Endothelial cell of umbilical vein (primary cell): ENCODE data around the gene STMND1. TPM values are rescaled to one million over a fixed set of nuclear protein-coding genes. Genes with fewer than 3 reads are reported as not detected.
"Not testable (repeated sequence)": the region's sequence is repeated elsewhere in the genome, so short reads cannot be mapped to it uniquely, and the experiment has no call there.

Source experiments
- BruUV-seq: library from RNA; stranded (reverse); fragments of 400-500 nt; replicated peaks from 2 replicates; lab custom pipeline; 2021; lab: Mats Ljungman, UMichigan
- CTCF ChIA-PET: fragments of 300-600, 350-600 bp; sonication (Branson Sonifier 250); formaldehyde crosslinking; loops from one replicate; lab custom pipeline; 2021; ENCODE audit warnings: antibody characterized with exemption, inconsistent platforms; lab: Charles Lee
- POLR2A ChIA-PET: fragments of 300-600, 350-600 bp; sonication (Branson Sonifier 250); formaldehyde crosslinking; loops from one replicate; lab custom pipeline; 2021; ENCODE audit warnings: antibody characterized with exemption, inconsistent platforms; lab: Charles Lee
- DNase-seq: peaks from one replicate; pipeline ENCODE4 v3.0.0-alpha.2; 2011; ENCODE audit warnings: low read depth, low spot score
- FAIRE-seq: peaks from 2 replicates; lab custom pipeline; 2011; peaks lifted over from hg19 to GRCh38; lab: Jason Lieb, UNC
- H2AFZ ChIP-seq: 2 replicates; pipeline ENCODE4 v1.6.0; 2012; ENCODE audit warnings: low read depth, low read length, control low read depth, inconsistent platforms
- H3K27ac ChIP-seq: 2 replicates; pipeline ENCODE4 v1.5.1; 2011; ENCODE audit warnings: low read depth, mild to moderate bottlenecking, control low read depth, low read length, moderate library complexity; ENCODE audit not compliant: insufficient read depth
- H3K27me3 ChIP-seq, 2 experiments: 2 replicates each; pipeline versions ENCODE4 v1.6.0 to v1.6.1; 2011; ENCODE audit warnings: low read length in 2 of 2, mixed read lengths in 1 of 2; ENCODE audit not compliant: control insufficient read depth in 2 of 2, insufficient read depth in 2 of 2
- H3K36me3 ChIP-seq, 2 experiments: 2 replicates in 1 of 2; 3 replicates in 1 of 2; pipeline ENCODE4 v1.5.1; 2011; ENCODE audit warnings: low read length in 2 of 2, mild to moderate bottlenecking in 1 of 2, moderate library complexity in 1 of 2; ENCODE audit not compliant: control insufficient read depth in 2 of 2, insufficient read depth in 2 of 2; ENCODE audit errors: extremely low read depth in 1 of 2
- H3K4me1 ChIP-seq: 3 replicates; pipeline ENCODE4 v1.5.1; 2011; ENCODE audit warnings: mild to moderate bottlenecking, low read length; ENCODE audit not compliant: control insufficient read depth, insufficient read depth; ENCODE audit errors: extremely low read depth
- H3K4me2 ChIP-seq: 2 replicates; pipeline ENCODE4 v1.6.1; 2011; ENCODE audit warnings: low read length, control low read depth, mixed read lengths; ENCODE audit not compliant: insufficient read depth
- H3K4me3 ChIP-seq, 3 experiments: fragments of 200-600 bp in 1 of 3; sonication (generic), shearing (Covaris generic) in 1 of 3; replicated peaks in 1 of 3; 2 replicates each; pipeline ENCODE4 v1.5.1; 2011 to 2016; ENCODE audit warnings: control low read depth in 3 of 3, low read length in 3 of 3, mild to moderate bottlenecking in 2 of 3, inconsistent platforms in 1 of 3, low read depth in 1 of 3, moderate library complexity in 1 of 3; ENCODE audit not compliant: insufficient read depth in 1 of 3
- H3K79me2 ChIP-seq: 2 replicates; pipeline ENCODE4 v1.6.0; 2012; ENCODE audit warnings: low read length, inconsistent platforms; ENCODE audit not compliant: control insufficient read depth, insufficient read depth
- H3K9ac ChIP-seq: replicated peaks from 2 replicates; pipeline ENCODE3; 2011; ENCODE audit warnings: low read length, control low read depth; ENCODE audit not compliant: insufficient read depth; ENCODE audit errors: extremely low read depth
- H3K9me1 ChIP-seq: replicated peaks from 3 replicates; pipeline ENCODE4 v1.6.0; 2011; ENCODE audit warnings: mild to moderate bottlenecking, low read length; ENCODE audit not compliant: control insufficient read depth, insufficient read depth; ENCODE audit errors: extremely low read depth
- H3K9me3 ChIP-seq: replicated peaks from 2 replicates; pipeline ENCODE4 v1.5.1; 2012; ENCODE audit warnings: low read length, inconsistent platforms; ENCODE audit not compliant: control insufficient read depth, insufficient read depth
- H4K20me1 ChIP-seq: replicated peaks from 2 replicates; pipeline ENCODE3; 2011; ENCODE audit warnings: mild to moderate bottlenecking, low read length; ENCODE audit not compliant: control insufficient read depth, insufficient read depth; ENCODE audit errors: extremely low read depth
- CTCF ChIP-seq, 2 donors: IDR thresholded peaks; 1 replicate in 1 of 2; 2 replicates in 1 of 2; pipeline ENCODE4 v1.5.1; 2011; ENCODE audit warnings: low read length in 2 of 2, mild to moderate bottlenecking in 2 of 2, moderate library complexity in 2 of 2, control low read depth in 1 of 2, inconsistent platforms in 1 of 2, low read depth in 1 of 2; ENCODE audit not compliant: insufficient read depth in 1 of 2; ENCODE audit errors: extremely low read depth in 1 of 2
- EZH2 ChIP-seq: IDR thresholded peaks from 2 replicates; pipeline ENCODE4 v1.6.1; 2012; ENCODE audit warnings: borderline replicate concordance, low read depth, mild to moderate bottlenecking, moderate library complexity, low read length, inconsistent platforms; ENCODE audit not compliant: severe bottlenecking
- FOS ChIP-seq: IDR thresholded peaks from 2 replicates; pipeline ENCODE4 v1.6.1; 2011; ENCODE audit warnings: mild to moderate bottlenecking, low read length, moderate library complexity, borderline replicate concordance; ENCODE audit not compliant: insufficient read depth
- GATA2 ChIP-seq: IDR thresholded peaks from 2 replicates; pipeline ENCODE4 v1.7.0; 2011; ENCODE audit warnings: low read depth, mild to moderate bottlenecking, moderate library complexity, mixed read lengths, low read length; ENCODE audit not compliant: insufficient read length, insufficient read depth
- JUN ChIP-seq: IDR thresholded peaks from 2 replicates; pipeline ENCODE4 v1.6.1; 2011; ENCODE audit warnings: borderline replicate concordance, low read depth; ENCODE audit not compliant: insufficient read length, insufficient read depth
- MAX ChIP-seq: IDR thresholded peaks from 2 replicates; pipeline ENCODE4 v1.6.1; 2011; ENCODE audit not compliant: insufficient read depth, insufficient read length
- MYC ChIP-seq: IDR thresholded peaks from one replicate; pipeline ENCODE4 v1.6.1; 2011; ENCODE audit warnings: mild to moderate bottlenecking, low read depth, low read length
- POLR2A ChIP-seq: IDR thresholded peaks from 2 replicates; pipeline ENCODE4 v1.6.1; 2012; ENCODE audit warnings: low read depth, mild to moderate bottlenecking, control low read depth, low read length
- dilution Hi-C: fragments of 300-500 bp; cut with MboI; formaldehyde crosslinking; loops from one replicate; pipeline ENCODE4 v1.15.0; 2019; ENCODE audit warnings: low sequenced_read_pairs; ENCODE audit not compliant: extremely low pct_ligation_motif_present
- intact Hi-C: fragments of 100-400 bp; cut with micrococcal nuclease; formaldehyde crosslinking; loops from one replicate; pipeline ENCODE4 v1.10.0; 2022
- polyA plus RNA-seq, 4 experiments: library from polyadenylated mRNA; depleted of rRNA in 3 of 4; stranded (reverse) in 3 of 4; unstranded in 1 of 4; fragments of >200 nt; gene quantifications; 2 replicates each; pipeline versions ENCODE4 v1.2.1 to v1.2.3, GENCODE V29; 2011 to 2012; ENCODE audit warnings: missing spikeins in 1 of 4
- total RNA-seq: library from RNA; stranded (reverse); gene quantifications from 2 replicates; pipeline ENCODE4 v1.2.3, GENCODE V29; 2021

The STMND1 gene
- total and polyA plus RNA-seq, 2 donors (not counting 3 experiments of a cell fraction or from before 2014, with no cell fraction given): not detected

- H3K4me3 ChIP-seq, FAIRE-seq, DNase-seq, H3K36me3 ChIP-seq, H3K4me1 ChIP-seq, BruUV-seq, dilution Hi-C loops, H3K27ac ChIP-seq, H3K9ac ChIP-seq, H3K27me3 ChIP-seq, H4K20me1 ChIP-seq, H3K9me3 ChIP-seq, CTCF ChIA-PET, H3K79me2 ChIP-seq, H3K4me2 ChIP-seq, H3K9me1 ChIP-seq, POLR2A ChIA-PET, intact Hi-C loops, H2AFZ ChIP-seq: not testable (repeated sequence)
Observed at GRCh38 chr6:17070400-17070799, 31.4 kb upstream of the STMND1 start.

- DNase-seq, POLR2A ChIA-PET, BruUV-seq, FAIRE-seq, H2AFZ ChIP-seq, intact Hi-C loops, dilution Hi-C loops, H3K27ac ChIP-seq, H3K36me3 ChIP-seq, H3K4me2 ChIP-seq, H3K4me3 ChIP-seq, H3K27me3 ChIP-seq, H4K20me1 ChIP-seq, H3K4me1 ChIP-seq, H3K79me2 ChIP-seq, H3K9me3 ChIP-seq, H3K9ac ChIP-seq, H3K9me1 ChIP-seq: not testable (repeated sequence)
- CTCF ChIA-PET: interaction anchor here (0.7 to 0.8 kb wide), 2 partner anchors 13 to 22 kb away, joined by 3 to 6 read pairs; no protein-coding TSS in a partner anchor
Observed at GRCh38 chr6:17073596-17073995, 28.3 kb upstream of the STMND1 start.

DNA sequence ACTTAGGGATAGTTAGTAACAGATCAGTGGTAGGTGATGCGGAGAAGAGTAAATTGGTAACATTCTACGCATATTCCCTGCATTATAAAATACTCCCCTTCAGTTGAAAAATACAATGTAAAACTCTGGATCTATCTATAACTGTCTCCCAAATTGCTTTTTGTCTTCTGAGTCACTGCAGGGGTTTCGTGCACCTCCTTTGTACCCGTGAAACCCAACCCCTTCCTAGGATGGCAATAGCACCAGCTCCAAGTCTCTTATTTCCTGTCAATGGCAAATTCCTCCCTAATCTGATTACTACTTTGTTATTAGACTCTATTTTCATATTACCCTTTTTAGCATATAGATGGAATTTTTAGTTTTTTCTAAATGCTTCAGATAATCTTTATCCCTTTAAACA lies 20.6 kb upstream of the STMND1 start:
- FAIRE-seq: no peak
- Histone ChIP-seq H3K4me1 (no peaks in the 10 kb centered on the region), H2AFZ (no peak overlapping the region), H3K79me2 (no peaks in the 10 kb centered on the region), H3K4me2 (no peak overlapping the region), H3K9me3 (no peaks in the 10 kb centered on the region), H3K9ac (no peak overlapping the region), H3K4me3 (no peak overlapping the region), H3K27ac (no peak overlapping the region), H3K36me3 (no peaks in the 10 kb centered on the region), H3K9me1 (no peaks in the 10 kb centered on the region), H4K20me1 (no peaks in the 10 kb centered on the region), H3K27me3 (peaks cover 7 to 11% of the 10 kb centered on the region in 2 experiments)
- dilution Hi-C loops: no loop called here
- ChIA-PET POLR2A (no interaction called here), CTCF (interaction anchor here (1.1 kb wide), 1 partner anchor 9 kb away, joined by 4 read pairs; no protein-coding TSS in a partner anchor)
- no peak for TF ChIP-seq POLR2A
- no peak for TF ChIP-seq JUN
- TF ChIP-seq MYC: no peak
- no peak for TF ChIP-seq MAX
- no peak for TF ChIP-seq FOS
- no peak for TF ChIP-seq EZH2
- TF ChIP-seq CTCF (IDR thresholded peaks at IDR 0.05; ENCODE audit: extremely low read depth in 1 of 2, insufficient read depth in 1 of 2, low read depth in 1 of 2, low read length in 2 of 2): no peak
- TF ChIP-seq GATA2: no peak
- intact Hi-C loops: no loop called here
- DNase-seq: no peak
- no TSS peak for BruUV-seq
